HCT116 (cell line): ENCODE results near the gene C12orf57. TPM values are rescaled to one million over a fixed set of nuclear protein-coding genes. Genes with fewer than 3 reads are reported as not detected.

ENCODE experiments used
- ATAC-seq: fragments of 200-7000 bp; cut with Tn5 transposase; 2 replicates; pipeline ENCODE4 v1.9.1; 2020; ENCODE audit warnings: mild to moderate bottlenecking, moderate library complexity
- BruUV-seq: library from RNA; stranded (reverse); fragments of 400-500 nt; replicated peaks from 2 replicates; lab custom pipeline; 2021; lab: Mats Ljungman, UMichigan
- CTCF ChIA-PET: fragments of 300-600 bp; sonication (Branson Sonifier 250); formaldehyde crosslinking; loops from one replicate; lab custom pipeline; 2021; ENCODE audit warnings: antibody characterized with exemption; lab: Charles Lee
- POLR2A ChIA-PET: fragments of 300-600, 350-600 bp; sonication (Branson Sonifier 250); formaldehyde crosslinking; loops from one replicate; lab custom pipeline; 2021; ENCODE audit warnings: antibody characterized with exemption; lab: Charles Lee
- RAD21 ChIA-PET, 2 experiments: fragments of 300-600 bp; sonication (Branson Sonifier 250); formaldehyde crosslinking; loops; one replicate each; lab custom pipeline; 2023; ENCODE audit warnings: low total read pairs in 2 of 2; ENCODE audit not compliant: uncharacterized antibody in 2 of 2, unreplicated experiment in 2 of 2, low non-redundant PET in 1 of 2; lab: Charles Lee
- DNase-seq: peaks from one replicate; pipeline ENCODE4 v3.0.0-alpha.2; 2010; ENCODE audit warnings: low read depth, low spot score
- H2AFZ ChIP-seq: fragments of 200-600 bp; shearing (Covaris generic), sonication (generic); 2 replicates; pipeline ENCODE4 v1.6.1; 2017; ENCODE audit warnings: low read depth, mixed run types, mixed read lengths, antibody characterized with exemption, low read length; ENCODE audit not compliant: poor library complexity, severe bottlenecking
- H3K27ac ChIP-seq: 2 replicates; pipeline ENCODE4 v1.5.1; 2012; ENCODE audit warnings: low read depth, low read length
- H3K27me3 ChIP-seq: fragments of 200-600 bp; sonication (generic); 2 replicates; pipeline ENCODE4 v1.6.1; 2016; ENCODE audit warnings: mixed run types, low read length, mixed read lengths; ENCODE audit not compliant: insufficient read depth
- H3K36me3 ChIP-seq, 2 experiments: fragments of 200-500 bp in 1 of 2; fragments of 200-600 bp in 1 of 2; sonication (Bioruptor generic) in 1 of 2; sonication (generic) in 1 of 2; 2 replicates each; pipeline versions ENCODE4 v1.5.1 to v1.6.1; 2014 to 2016; ENCODE audit warnings: low read length in 2 of 2, inconsistent platforms in 1 of 2, mixed read lengths in 1 of 2, mixed run types in 1 of 2; ENCODE audit not compliant: insufficient read depth in 2 of 2, control insufficient read depth in 1 of 2
- H3K4me1 ChIP-seq, 2 experiments: fragments of 200-600 bp in 1 of 2; sonication (generic) in 1 of 2; 2 replicates each; pipeline versions ENCODE4 v1.5.1 to v1.6.1; 2012 to 2017; ENCODE audit warnings: low read length in 2 of 2, inconsistent platforms in 1 of 2, mild to moderate bottlenecking in 1 of 2, mixed read lengths in 1 of 2, mixed run types in 1 of 2, moderate library complexity in 1 of 2; ENCODE audit not compliant: insufficient read depth in 2 of 2, control insufficient read depth in 1 of 2
- H3K4me2 ChIP-seq: fragments of 200-600 bp; sonication (generic); 2 replicates; pipeline ENCODE4 v1.6.1; 2017; ENCODE audit warnings: mixed run types, low read length, mixed read lengths
- H3K4me3 ChIP-seq, 2 experiments: fragments of 200-600 bp in 1 of 2; sonication (generic) in 1 of 2; replicated peaks in 1 of 2; 2 replicates each; pipeline ENCODE4 v1.5.1; 2011 to 2016; ENCODE audit warnings: low read length in 2 of 2, control low read depth in 1 of 2, low read depth in 1 of 2, mild to moderate bottlenecking in 1 of 2, mixed read lengths in 1 of 2, mixed run types in 1 of 2
- H3K79me2 ChIP-seq: fragments of 200-600 bp; sonication (generic); 2 replicates; pipeline ENCODE4 v1.6.1; 2017; ENCODE audit warnings: mild to moderate bottlenecking, mixed run types, low read length, moderate library complexity, mixed read lengths; ENCODE audit not compliant: insufficient read depth
- H3K9ac ChIP-seq: fragments of 200-600 bp; sonication (generic); 2 replicates; pipeline ENCODE4 v1.6.1; 2016; ENCODE audit warnings: low read length, mixed read lengths
- H3K9me2 ChIP-seq: fragments of 200-600 bp; sonication (generic), shearing (Covaris generic); 2 replicates; pipeline ENCODE4 v1.6.1; 2017; ENCODE audit warnings: mixed run types, mild to moderate bottlenecking, moderate library complexity; ENCODE audit not compliant: insufficient read depth
- H3K9me3 ChIP-seq, 2 experiments: fragments of 200-500 bp in 1 of 2; fragments of 200-600 bp in 1 of 2; sonication (Bioruptor generic) in 1 of 2; sonication (generic) in 1 of 2; 2 replicates each; pipeline ENCODE4 v1.6.1; 2014 to 2017; ENCODE audit warnings: low read length in 2 of 2, mixed read lengths in 2 of 2, inconsistent platforms in 1 of 2, low read depth in 1 of 2, mild to moderate bottlenecking in 1 of 2, mixed run types in 1 of 2, moderate library complexity in 1 of 2; ENCODE audit not compliant: control insufficient read depth in 1 of 2, insufficient read depth in 1 of 2
- H4K20me1 ChIP-seq: fragments of 200-600 bp; sonication (generic), shearing (Covaris generic); 2 replicates; pipeline ENCODE4 v1.6.1; 2017; ENCODE audit warnings: mixed run types, mild to moderate bottlenecking, moderate library complexity; ENCODE audit not compliant: insufficient read depth
- CEBPB ChIP-seq: IDR thresholded peaks from 2 replicates; pipeline ENCODE4 v1.6.1; 2012; ENCODE audit warnings: low read depth
- EZH2phosphoT487 ChIP-seq: fragments of 200-600 bp; IDR thresholded peaks from 2 replicates; pipeline ENCODE4 v1.6.1; 2018; ENCODE audit warnings: antibody characterized with exemption, borderline replicate concordance
- FOSL1 ChIP-seq: IDR thresholded peaks from 2 replicates; pipeline ENCODE4 v1.6.1; 2012; ENCODE audit warnings: low read depth
- JUND ChIP-seq: IDR thresholded peaks from 2 replicates; pipeline ENCODE4 v1.6.1; 2012
- POLR2A ChIP-seq: IDR thresholded peaks from 2 replicates; pipeline ENCODE4 v1.7.0; 2011; ENCODE audit warnings: borderline replicate concordance; ENCODE audit not compliant: insufficient read depth, insufficient read length; ENCODE audit errors: extremely low read depth
- POLR2AphosphoS5 ChIP-seq: IDR thresholded peaks from 2 replicates; pipeline ENCODE4 v1.6.1; 2011; ENCODE audit warnings: mild to moderate bottlenecking, low read depth, low read length, moderate library complexity
- RAD21 ChIP-seq: IDR thresholded peaks from 2 replicates; pipeline ENCODE4 v1.6.1; 2012; ENCODE audit warnings: low read depth, mild to moderate bottlenecking
- SIN3A ChIP-seq: IDR thresholded peaks from 2 replicates; pipeline ENCODE4 v1.6.1; 2012; ENCODE audit warnings: low read depth
- SP1 ChIP-seq: IDR thresholded peaks from 2 replicates; pipeline ENCODE4 v1.6.1; 2012; ENCODE audit warnings: low read depth
- SRF ChIP-seq: IDR thresholded peaks from 2 replicates; pipeline ENCODE4 v1.6.1; 2012; ENCODE audit warnings: low read depth
- TCF7L2 ChIP-seq: IDR thresholded peaks from 2 replicates; pipeline ENCODE4 v1.7.0; 2011; ENCODE audit warnings: borderline replicate concordance, inconsistent platforms; ENCODE audit not compliant: insufficient read depth, insufficient read length; ENCODE audit errors: extremely low read depth
- intact Hi-C: fragments of 100-400 bp; cut with micrococcal nuclease; formaldehyde crosslinking; loops from 2 replicates; pipeline ENCODE4 v1.10.0; 2022
- total RNA-seq: library from RNA; stranded (reverse); gene quantifications from one replicate; pipeline ENCODE4 v1.2.1, GENCODE V29; 2021; ENCODE audit not compliant: unreplicated experiment
- TF ChIP-seq, protein P1 (sequence below): IDR thresholded peaks from 2 replicates; pipeline ENCODE4 v1.6.1; 2012
- TF ChIP-seq, protein P2 (sequence below): IDR thresholded peaks from 2 replicates; pipeline ENCODE4 v1.6.1; 2012; ENCODE audit warnings: low read depth
- TF ChIP-seq, protein P3 (sequence below): IDR thresholded peaks from 2 replicates; pipeline ENCODE4 v1.6.1; 2012

The C12orf57 gene
- total RNA-seq, 1 experiment from 2014 or later: 202 TPM

DNA sequence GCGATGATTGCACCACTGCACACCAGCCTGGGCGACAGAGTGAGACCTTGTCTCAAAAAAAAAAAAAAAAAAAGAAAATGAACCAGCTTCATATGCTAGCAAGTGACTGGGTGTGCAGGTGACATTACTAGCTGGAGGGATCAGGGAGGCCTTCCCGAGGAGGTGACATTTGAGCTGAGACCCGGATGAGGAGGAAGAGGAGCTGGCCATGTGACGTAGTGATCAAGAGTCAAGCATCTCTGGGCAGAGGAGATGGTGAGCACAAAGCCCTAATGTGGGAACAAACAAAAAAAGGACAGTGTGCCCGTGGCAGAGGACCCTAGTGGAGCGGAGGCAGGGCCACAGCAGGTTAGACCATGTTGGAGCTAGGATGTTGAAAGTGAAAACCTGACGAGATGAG lies 3.8 kb downstream of the C12orf57 start:
- H3K27me3 ChIP-seq: no peaks in the 10 kb centered on the region
- H3K4me3 ChIP-seq: no peak overlapping the region; a peak in 1 of 4 replicates
- ATAC-seq (no peak), DNase-seq (no peak)
- no peaks in the 10 kb centered on the region for H3K9me2 ChIP-seq
- no TSS peak for BruUV-seq
- peak overlapping the region; percentile 88 for H3K9ac ChIP-seq
- H3K9me3 ChIP-seq: no peaks in the 10 kb centered on the region
- intact Hi-C loops: loop anchor here (5.0 to 10.0 kb wide), 2 partner anchors 97 to 690 kb away; no protein-coding TSS in a partner anchor
- ChIA-PET POLR2A (interaction anchor here (0.7 to 7.7 kb wide), 4 partner anchors 14 to 161 kb away, joined by 3 to 269 read pairs (median 48); partner anchors contain the start of genes C1RL and SPSB2), CTCF (interaction anchor here (1.0 to 6.1 kb wide), 2 partner anchors 15 to 162 kb away, joined by 3 to 101 read pairs; partner anchors contain the start of gene C1RL), RAD21 (interaction anchor here (0.7 kb wide), 2 partner anchors 14 to 79 kb away, joined by 3 to 4 read pairs; no protein-coding TSS in a partner anchor)
- no peak for TF ChIP-seq FOSL1
- no peak for TF ChIP-seq SP1
- no peak for TF ChIP-seq SIN3A
- no peak for TF ChIP-seq TCF7L2
- no peak for TF ChIP-seq RAD21
- no peak for TF ChIP-seq CEBPB
- no peak for TF ChIP-seq POLR2A
- TF ChIP-seq JUND: no peak
- no peak for TF ChIP-seq EZH2phosphoT487
- TF ChIP-seq, protein P1, sequence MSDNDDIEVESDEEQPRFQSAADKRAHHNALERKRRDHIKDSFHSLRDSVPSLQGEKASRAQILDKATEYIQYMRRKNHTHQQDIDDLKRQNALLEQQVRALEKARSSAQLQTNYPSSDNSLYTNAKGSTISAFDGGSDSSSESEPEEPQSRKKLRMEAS: no peak
- TF ChIP-seq POLR2AphosphoS5: no peak
- TF ChIP-seq SRF: no peak
- TF ChIP-seq, protein P2, sequence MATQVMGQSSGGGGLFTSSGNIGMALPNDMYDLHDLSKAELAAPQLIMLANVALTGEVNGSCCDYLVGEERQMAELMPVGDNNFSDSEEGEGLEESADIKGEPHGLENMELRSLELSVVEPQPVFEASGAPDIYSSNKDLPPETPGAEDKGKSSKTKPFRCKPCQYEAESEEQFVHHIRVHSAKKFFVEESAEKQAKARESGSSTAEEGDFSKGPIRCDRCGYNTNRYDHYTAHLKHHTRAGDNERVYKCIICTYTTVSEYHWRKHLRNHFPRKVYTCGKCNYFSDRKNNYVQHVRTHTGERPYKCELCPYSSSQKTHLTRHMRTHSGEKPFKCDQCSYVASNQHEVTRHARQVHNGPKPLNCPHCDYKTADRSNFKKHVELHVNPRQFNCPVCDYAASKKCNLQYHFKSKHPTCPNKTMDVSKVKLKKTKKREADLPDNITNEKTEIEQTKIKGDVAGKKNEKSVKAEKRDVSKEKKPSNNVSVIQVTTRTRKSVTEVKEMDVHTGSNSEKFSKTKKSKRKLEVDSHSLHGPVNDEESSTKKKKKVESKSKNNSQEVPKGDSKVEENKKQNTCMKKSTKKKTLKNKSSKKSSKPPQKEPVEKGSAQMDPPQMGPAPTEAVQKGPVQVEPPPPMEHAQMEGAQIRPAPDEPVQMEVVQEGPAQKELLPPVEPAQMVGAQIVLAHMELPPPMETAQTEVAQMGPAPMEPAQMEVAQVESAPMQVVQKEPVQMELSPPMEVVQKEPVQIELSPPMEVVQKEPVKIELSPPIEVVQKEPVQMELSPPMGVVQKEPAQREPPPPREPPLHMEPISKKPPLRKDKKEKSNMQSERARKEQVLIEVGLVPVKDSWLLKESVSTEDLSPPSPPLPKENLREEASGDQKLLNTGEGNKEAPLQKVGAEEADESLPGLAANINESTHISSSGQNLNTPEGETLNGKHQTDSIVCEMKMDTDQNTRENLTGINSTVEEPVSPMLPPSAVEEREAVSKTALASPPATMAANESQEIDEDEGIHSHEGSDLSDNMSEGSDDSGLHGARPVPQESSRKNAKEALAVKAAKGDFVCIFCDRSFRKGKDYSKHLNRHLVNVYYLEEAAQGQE: no peak
- TF ChIP-seq, protein P3, sequence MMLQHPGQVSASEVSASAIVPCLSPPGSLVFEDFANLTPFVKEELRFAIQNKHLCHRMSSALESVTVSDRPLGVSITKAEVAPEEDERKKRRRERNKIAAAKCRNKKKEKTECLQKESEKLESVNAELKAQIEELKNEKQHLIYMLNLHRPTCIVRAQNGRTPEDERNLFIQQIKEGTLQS: no peak
- peak overlapping the region; percentile 92 for H3K4me2 ChIP-seq
- peaks cover 29 to 65% of the 10 kb centered on the region in 2 experiments for H3K4me1 ChIP-seq
- no peaks in the 10 kb centered on the region for H4K20me1 ChIP-seq
- no peak overlapping the region for H2AFZ ChIP-seq
- H3K79me2 ChIP-seq: peaks cover 16% of the 10 kb centered on the region
- no peaks in the 10 kb centered on the region for H3K36me3 ChIP-seq
- no peak overlapping the region; the same call in 1 of the 2 replicates for H3K27ac ChIP-seq
